Smooth muscle cell (in vitro differentiated cells): ENCODE data around the gene SEPTIN6. TPM values are rescaled to one million over a fixed set of nuclear protein-coding genes. Genes with fewer than 3 reads are reported as not detected.

Source experiments
- DNase-seq: peaks from one replicate; lab custom pipeline; 2025; ENCODE audit not compliant: unreplicated experiment; lab: John Stamatoyannopoulos, UW
- H2AFZ ChIP-seq: fragments of 200-600 bp; sonication (generic); 2 replicates; pipeline ENCODE4 v1.6.0; 2016; ENCODE audit warnings: antibody characterized with exemption, low read depth, mild to moderate bottlenecking
- H3F3A ChIP-seq: fragments of 200-600 bp; sonication (generic); 2 replicates; pipeline ENCODE4 v1.6.0; 2017; ENCODE audit warnings: antibody characterized with exemption, low read depth
- H3K27ac ChIP-seq: fragments of 200-600 bp; sonication (generic); 2 replicates; pipeline ENCODE4 v1.5.1; 2016; ENCODE audit warnings: low read depth, mild to moderate bottlenecking
- H3K27me3 ChIP-seq: fragments of 200-600 bp; sonication (generic); 2 replicates; pipeline ENCODE4 v1.6.1; 2016; ENCODE audit warnings: low read depth, mild to moderate bottlenecking
- H3K36me3 ChIP-seq: fragments of 200-600 bp; sonication (generic); 2 replicates; pipeline ENCODE4 v1.5.1; 2016; ENCODE audit warnings: low read depth
- H3K4me1 ChIP-seq: fragments of 200-600 bp; sonication (generic); 2 replicates; pipeline ENCODE4 v1.5.1; 2016; ENCODE audit warnings: low read depth
- H3K4me2 ChIP-seq: fragments of 200-600 bp; sonication (generic); 2 replicates; pipeline ENCODE4 v1.6.0; 2016; ENCODE audit warnings: mild to moderate bottlenecking
- H3K4me3 ChIP-seq: fragments of 200-600 bp; sonication (generic); 2 replicates; pipeline ENCODE4 v1.5.1; 2016; ENCODE audit warnings: mild to moderate bottlenecking
- H3K79me2 ChIP-seq: fragments of 200-600 bp; sonication (generic); 2 replicates; pipeline ENCODE4 v1.6.0; 2016; ENCODE audit warnings: low read depth, mild to moderate bottlenecking
- H3K9ac ChIP-seq: fragments of 200-600 bp; sonication (generic); 2 replicates; pipeline ENCODE4 v1.6.0; 2016; ENCODE audit warnings: low read depth
- H3K9me3 ChIP-seq: fragments of 200-600 bp; sonication (generic); replicated peaks from 2 replicates; pipeline ENCODE4 v1.5.1; 2016; ENCODE audit warnings: low read depth
- H4K20me1 ChIP-seq: fragments of 200-600 bp; sonication (generic); 2 replicates; pipeline ENCODE4 v1.6.0; 2016; ENCODE audit warnings: low read depth
- WGBS: methylation state at CpG from one replicate; pipeline ENCODE4 v1.1.7; 2016; ENCODE audit warnings: low lambda C conversion rate; 5-methylcytosine and 5-hydroxymethylcytosine counted together
- polyA plus RNA-seq: library from polyadenylated mRNA; unstranded; fragments of >200 nt; fragmentation: Nextera tagmentation; extraction: Ambion mirVana; gene quantifications from 2 replicates; pipeline ENCODE4 v1.2.1, GENCODE V29; 2016
- total RNA-seq: library from RNA; depleted of rRNA; stranded (reverse); fragments of >200 nt; gene quantifications from 2 replicates; pipeline ENCODE4 v1.2.3, GENCODE V29; 2014
- TF ChIP-seq, protein P1 (sequence below): fragments of 200-600 bp; sonication (generic); IDR thresholded peaks from 2 replicates; pipeline ENCODE4 v1.5.1; 2017; ENCODE audit warnings: borderline replicate concordance, mild to moderate bottlenecking, antibody characterized with exemption; ENCODE audit not compliant: insufficient read depth, poor library complexity, severe bottlenecking

Gene SEPTIN6
- total and polyA plus RNA-seq, 2 experiments from 2014 or later = 58.1 to 58.4 TPM

- Histone ChIP-seq H3K9me3 (no peaks in the 10 kb centered on the region), H3K9ac (no peak overlapping the region), H3K4me3 (no peak overlapping the region), H3K79me2 (no peaks in the 10 kb centered on the region), H3K4me1 (peaks cover 4% of the 10 kb centered on the region), H3K36me3 (no peaks in the 10 kb centered on the region), H3K27me3 (no peaks in the 10 kb centered on the region), H4K20me1 (no peaks in the 10 kb centered on the region), H3K4me2 (no peak overlapping the region), H3F3A (peaks cover 2% of the 10 kb centered on the region), H2AFZ (no peak overlapping the region), H3K27ac (no peak overlapping the region)
- DNase-seq = no peak
- TF ChIP-seq, protein P1, sequence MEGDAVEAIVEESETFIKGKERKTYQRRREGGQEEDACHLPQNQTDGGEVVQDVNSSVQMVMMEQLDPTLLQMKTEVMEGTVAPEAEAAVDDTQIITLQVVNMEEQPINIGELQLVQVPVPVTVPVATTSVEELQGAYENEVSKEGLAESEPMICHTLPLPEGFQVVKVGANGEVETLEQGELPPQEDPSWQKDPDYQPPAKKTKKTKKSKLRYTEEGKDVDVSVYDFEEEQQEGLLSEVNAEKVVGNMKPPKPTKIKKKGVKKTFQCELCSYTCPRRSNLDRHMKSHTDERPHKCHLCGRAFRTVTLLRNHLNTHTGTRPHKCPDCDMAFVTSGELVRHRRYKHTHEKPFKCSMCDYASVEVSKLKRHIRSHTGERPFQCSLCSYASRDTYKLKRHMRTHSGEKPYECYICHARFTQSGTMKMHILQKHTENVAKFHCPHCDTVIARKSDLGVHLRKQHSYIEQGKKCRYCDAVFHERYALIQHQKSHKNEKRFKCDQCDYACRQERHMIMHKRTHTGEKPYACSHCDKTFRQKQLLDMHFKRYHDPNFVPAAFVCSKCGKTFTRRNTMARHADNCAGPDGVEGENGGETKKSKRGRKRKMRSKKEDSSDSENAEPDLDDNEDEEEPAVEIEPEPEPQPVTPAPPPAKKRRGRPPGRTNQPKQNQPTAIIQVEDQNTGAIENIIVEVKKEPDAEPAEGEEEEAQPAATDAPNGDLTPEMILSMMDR = no peak
Observed at GRCh38 chrX:119659522-119659921, 33.4 kb downstream of the SEPTIN6 start.

DNA sequence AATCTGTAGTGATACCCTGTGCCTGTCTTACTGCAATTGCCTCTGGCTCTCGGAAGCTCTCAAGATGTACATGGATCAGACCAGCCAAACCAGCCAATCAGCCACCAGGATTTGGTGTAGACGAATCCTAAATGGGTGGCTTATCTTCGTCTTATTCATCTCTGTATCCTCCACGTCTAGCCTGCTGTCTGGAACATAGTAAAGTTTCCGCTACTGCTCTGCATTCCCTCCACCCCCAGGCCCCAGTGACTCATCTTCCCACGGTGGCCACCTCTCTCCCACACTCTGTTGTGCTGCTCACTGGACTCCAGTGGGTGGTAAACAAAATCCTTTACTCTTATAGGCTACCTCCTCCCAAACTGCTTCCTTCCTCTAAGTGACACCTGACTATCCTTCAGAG is 37.8 kb downstream of the SEPTIN6 start:
- Histone ChIP-seq H2AFZ (no peak overlapping the region), H3K36me3 (no peaks in the 10 kb centered on the region), H3K9me3 (no peaks in the 10 kb centered on the region), H3K27ac (peak overlapping the region; percentile 99), H3K4me1 (peaks cover 8% of the 10 kb centered on the region), H3K9ac (peak overlapping the region; percentile 2), H3K4me2 (peak overlapping the region; percentile 79), H3F3A (peaks cover 3% of the 10 kb centered on the region), H4K20me1 (no peaks in the 10 kb centered on the region), H3K27me3 (no peaks in the 10 kb centered on the region), H3K79me2 (no peaks in the 10 kb centered on the region), H3K4me3 (no peak overlapping the region)
- TF ChIP-seq, protein P1 = no peak
- WGBS = 27% methylated on average over 6 of the region's 6 CpGs
- DNase-seq = peak; percentile 17

- H3K4me1 ChIP-seq = peaks cover 8% of the 10 kb centered on the region
- H3K79me2 ChIP-seq = no peaks in the 10 kb centered on the region
- no peaks in the 10 kb centered on the region for H3K36me3 ChIP-seq
- peak overlapping the region; percentile 79 for H3K4me2 ChIP-seq
- H3F3A ChIP-seq = peaks cover 3% of the 10 kb centered on the region
- 59% methylated on average over 8 of the region's 8 CpGs for WGBS
- no peak overlapping the region for H3K4me3 ChIP-seq
- H3K27ac ChIP-seq = peak overlapping the region; percentile 99
- no peaks in the 10 kb centered on the region for H3K27me3 ChIP-seq
- no peak overlapping the region for H2AFZ ChIP-seq
- H4K20me1 ChIP-seq = no peaks in the 10 kb centered on the region
- peak overlapping the region; percentile 79 for H3K9ac ChIP-seq
- TF ChIP-seq, protein P1 = peak; percentile 15
- no peaks in the 10 kb centered on the region for H3K9me3 ChIP-seq
- DNase-seq = peak; percentile 19
Observed at GRCh38 chrX:119654112-119654531, 38.8 kb downstream of the SEPTIN6 start.

DNA sequence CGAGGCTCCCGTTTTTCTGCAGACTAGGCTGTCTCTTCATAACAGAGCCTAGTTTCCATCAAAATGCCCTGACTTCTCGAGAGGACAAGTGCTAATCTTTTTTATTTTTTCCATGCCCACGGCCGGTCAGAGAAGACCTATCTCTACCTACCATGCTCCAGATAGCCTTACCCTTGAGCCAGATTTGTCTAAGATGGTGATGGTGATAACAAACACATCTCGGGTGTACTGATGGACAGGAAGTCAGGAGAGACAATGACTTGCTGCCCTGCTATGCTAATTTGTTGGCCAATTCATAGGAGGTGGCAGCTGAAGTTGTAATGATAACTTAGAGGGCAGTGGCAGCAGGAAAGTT is 44.6 kb downstream of the SEPTIN6 start:
- H3K36me3 ChIP-seq = no peaks in the 10 kb centered on the region
- H3F3A ChIP-seq = no peaks in the 10 kb centered on the region
- H3K4me2 ChIP-seq = no peak overlapping the region
- H3K4me1 ChIP-seq = no peaks in the 10 kb centered on the region
- H3K4me3 ChIP-seq = no peak overlapping the region
- DNase-seq = no peak
- WGBS = 67% methylated on average over 6 of the region's 6 CpGs
- no peaks in the 10 kb centered on the region for H3K9me3 ChIP-seq
- H3K9ac ChIP-seq = no peak overlapping the region
- H3K79me2 ChIP-seq = no peaks in the 10 kb centered on the region
- H3K27ac ChIP-seq = peak overlapping the region; percentile 12
- H3K27me3 ChIP-seq = no peaks in the 10 kb centered on the region
- H4K20me1 ChIP-seq = no peaks in the 10 kb centered on the region
- no peak overlapping the region for H2AFZ ChIP-seq
- TF ChIP-seq, protein P1 = no peak
